HEK293 (cell line): ENCODE measurements around the gene YAE1.

Experiments
- CTCF ChIA-PET: fragments of 350-600 bp; formaldehyde crosslinking; extraction: SDS; loops from one replicate; lab custom pipeline; 2021; ENCODE audit warnings: antibody characterized with exemption; lab: Yijun Ruan, JAX
- POLR2A ChIA-PET: fragments of 300-600 bp; formaldehyde crosslinking; extraction: SDS; loops from one replicate; lab custom pipeline; 2020; ENCODE audit warnings: antibody characterized with exemption, inconsistent platforms; lab: Yijun Ruan, JAX
- H3K27ac ChIP-seq: fragments of 200-500 bp; sonication (Bioruptor generic); 2 replicates; pipeline ENCODE4 v1.5.1; 2014; ENCODE audit warnings: low read depth, low read length, control low read depth, inconsistent platforms; ENCODE audit errors: extremely low read depth
- H3K36me3 ChIP-seq, 2 experiments: fragments of 200-500 bp in 1 of 2; sonication (Bioruptor generic) in 1 of 2; 1 replicate in 1 of 2; 2 replicates in 1 of 2; pipeline ENCODE4 v1.5.1; 2014 to 2017; ENCODE audit warnings: inconsistent platforms in 2 of 2, low read length in 2 of 2; ENCODE audit not compliant: control insufficient read depth in 2 of 2, insufficient read depth in 1 of 2
- H3K4me1 ChIP-seq: fragments of 200-500 bp; sonication (Bioruptor generic); 2 replicates; pipeline ENCODE4 v1.5.1; 2014; ENCODE audit warnings: mild to moderate bottlenecking, low read length, inconsistent platforms; ENCODE audit not compliant: control insufficient read depth, insufficient read depth
- H3K4me3 ChIP-seq: 2 replicates; pipeline ENCODE4 v1.5.1; 2011; ENCODE audit warnings: low read depth, mild to moderate bottlenecking, control low read depth, low read length, moderate library complexity
- H3K9me3 ChIP-seq: fragments of 200-500 bp; sonication (Bioruptor generic); 2 replicates; pipeline ENCODE4 v1.5.1; 2014; ENCODE audit warnings: low read depth, low read length, inconsistent platforms; ENCODE audit not compliant: control insufficient read depth, insufficient read depth
- KLF10 ChIP-seq: fragments of 450-650 bp; IDR thresholded peaks from 2 replicates; pipeline ENCODE4 v1.5.1; 2018; ENCODE audit warnings: missing biosample characterization, mild to moderate bottlenecking, missing genetic modification characterization
- KLF16 ChIP-seq: fragments of 450-650 bp; formaldehyde crosslinking; IDR thresholded peaks from 2 replicates; pipeline ENCODE4 v1.5.1; 2017; ENCODE audit warnings: missing biosample characterization, missing genetic modification characterization
- OSR2 ChIP-seq: fragments of 450-650 bp; formaldehyde crosslinking; IDR thresholded peaks from 2 replicates; pipeline ENCODE4 v1.5.1; 2016; ENCODE audit warnings: missing biosample characterization, missing genetic modification characterization
- PATZ1 ChIP-seq: fragments of 450-650 bp; formaldehyde crosslinking; IDR thresholded peaks from 2 replicates; pipeline ENCODE4 v1.5.1; 2016; ENCODE audit warnings: missing biosample characterization, missing genetic modification characterization
- ZBTB49 ChIP-seq: fragments of 450-650 bp; formaldehyde crosslinking; IDR thresholded peaks from 2 replicates; pipeline ENCODE4 v1.5.1; 2016; ENCODE audit warnings: missing biosample characterization, missing genetic modification characterization, low read depth
- ZNF518A ChIP-seq: fragments of 450-650 bp; formaldehyde crosslinking; conservative IDR thresholded peaks from 2 replicates; pipeline ENCODE4 v1.5.1; 2016; ENCODE audit warnings: low read depth, missing biosample characterization, missing genetic modification characterization
- ZNF549 ChIP-seq: fragments of 450-650 bp; IDR thresholded peaks from 2 replicates; pipeline ENCODE4 v1.5.1; 2018; ENCODE audit warnings: missing biosample characterization, missing genetic modification characterization, mild to moderate bottlenecking, inconsistent platforms, moderate library complexity
- ZNF623 ChIP-seq: fragments of 450-650 bp; formaldehyde crosslinking; IDR thresholded peaks from 2 replicates; pipeline ENCODE4 v1.5.1; 2016; ENCODE audit warnings: missing biosample characterization, missing genetic modification characterization
- ZNF660 ChIP-seq: fragments of 450-650 bp; IDR thresholded peaks from 2 replicates; pipeline ENCODE4 v1.5.1; 2018; ENCODE audit warnings: missing biosample characterization, mild to moderate bottlenecking, missing genetic modification characterization
- ZNF670 ChIP-seq: fragments of 450-650 bp; formaldehyde crosslinking; IDR thresholded peaks from 2 replicates; pipeline ENCODE4 v1.5.1; 2016; ENCODE audit warnings: missing biosample characterization, missing genetic modification characterization, low read depth
- ZNF792 ChIP-seq: fragments of 450-650 bp; formaldehyde crosslinking; IDR thresholded peaks from 2 replicates; pipeline ENCODE4 v1.5.1; 2016; ENCODE audit warnings: missing biosample characterization, missing genetic modification characterization
- ZNF830 ChIP-seq: fragments of 450-650 bp; IDR thresholded peaks from 2 replicates; pipeline ENCODE4 v1.5.0; 2018; ENCODE audit warnings: missing biosample characterization, missing genetic modification characterization, low read depth, mild to moderate bottlenecking, moderate library complexity
- TF ChIP-seq, protein P1 (sequence below): fragments of 450-650 bp; formaldehyde crosslinking; IDR thresholded peaks from 2 replicates; pipeline ENCODE4 v1.5.1; 2017; ENCODE audit warnings: missing biosample characterization, missing genetic modification characterization
- TF ChIP-seq, protein P2 (sequence below): fragments of 450-650 bp; formaldehyde crosslinking; IDR thresholded peaks from 2 replicates; pipeline ENCODE4 v1.5.1; 2016; ENCODE audit warnings: missing biosample characterization, missing genetic modification characterization
- TF ChIP-seq, protein P3 (sequence below): fragments of 450-650 bp; formaldehyde crosslinking; IDR thresholded peaks from 2 replicates; pipeline ENCODE4 v1.5.1; 2016; ENCODE audit warnings: missing biosample characterization, missing genetic modification characterization, low read depth

The YAE1 gene

GRCh38 chr7:39594988-39595620 is 28.9 kb downstream of the YAE1 start:
- TF ChIP-seq, protein P1, sequence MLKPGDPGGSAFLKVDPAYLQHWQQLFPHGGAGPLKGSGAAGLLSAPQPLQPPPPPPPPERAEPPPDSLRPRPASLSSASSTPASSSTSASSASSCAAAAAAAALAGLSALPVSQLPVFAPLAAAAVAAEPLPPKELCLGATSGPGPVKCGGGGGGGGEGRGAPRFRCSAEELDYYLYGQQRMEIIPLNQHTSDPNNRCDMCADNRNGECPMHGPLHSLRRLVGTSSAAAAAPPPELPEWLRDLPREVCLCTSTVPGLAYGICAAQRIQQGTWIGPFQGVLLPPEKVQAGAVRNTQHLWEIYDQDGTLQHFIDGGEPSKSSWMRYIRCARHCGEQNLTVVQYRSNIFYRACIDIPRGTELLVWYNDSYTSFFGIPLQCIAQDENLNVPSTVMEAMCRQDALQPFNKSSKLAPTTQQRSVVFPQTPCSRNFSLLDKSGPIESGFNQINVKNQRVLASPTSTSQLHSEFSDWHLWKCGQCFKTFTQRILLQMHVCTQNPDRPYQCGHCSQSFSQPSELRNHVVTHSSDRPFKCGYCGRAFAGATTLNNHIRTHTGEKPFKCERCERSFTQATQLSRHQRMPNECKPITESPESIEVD (tag by site-specific recombination), result peak; percentile 74
- no peak for TF ChIP-seq ZNF670
- TF ChIP-seq, all 188 proteins: peak for 1
- H3K4me1 ChIP-seq, result no peaks in the 10 kb centered on the region
- H3K9me3 ChIP-seq, result no peaks in the 10 kb centered on the region
- H3K36me3 ChIP-seq, result no peaks in the 10 kb centered on the region
- no peak overlapping the region for H3K4me3 ChIP-seq
- POLR2A ChIA-PET, result interaction anchor here (0.9 kb wide), 1 partner anchor 28 kb away, joined by 5 read pairs; the partner anchor contains the start of gene RALA
- H3K27ac ChIP-seq, result no peak overlapping the region
- CTCF ChIA-PET, result interaction anchor here (1.6 to 1.8 kb wide), 2 partner anchors 14 to 15 kb away, joined by 6 read pairs; no protein-coding TSS in a partner anchor

DNA sequence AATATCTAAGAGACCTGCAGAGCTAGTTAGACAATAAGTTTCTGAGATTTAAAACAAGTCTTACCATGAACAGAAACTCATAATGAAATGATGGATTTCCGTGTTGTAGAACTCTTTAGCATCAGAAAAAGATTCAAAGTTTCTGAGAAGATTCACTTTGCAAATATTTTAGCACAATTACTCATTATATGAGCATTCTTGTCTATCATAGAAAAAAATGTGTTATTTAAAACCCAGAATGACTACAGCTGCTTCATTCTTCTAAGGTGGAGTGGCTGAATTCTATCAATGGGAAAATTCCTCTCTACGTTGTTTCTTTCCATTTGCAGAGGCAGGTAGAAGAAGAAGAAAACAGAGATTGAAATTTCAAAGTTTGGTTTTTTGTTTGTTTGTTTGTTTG is 36.1 kb downstream of the YAE1 start:
- Histone ChIP-seq H3K27ac (no peak overlapping the region), H3K4me1 (no peaks in the 10 kb centered on the region), H3K9me3 (no peaks in the 10 kb centered on the region), H3K4me3 (no peak overlapping the region), H3K36me3 (no peaks in the 10 kb centered on the region)
- POLR2A ChIA-PET, result no interaction called here
- no peak for TF ChIP-seq ZNF549 (tag by site-specific recombination)
- CTCF ChIA-PET, result no interaction called here

- POLR2A ChIA-PET, result no interaction called here
- H3K27ac ChIP-seq, result no peak overlapping the region
- no peaks in the 10 kb centered on the region for H3K36me3 ChIP-seq
- no peaks in the 10 kb centered on the region for H3K9me3 ChIP-seq
- CTCF ChIA-PET, result no interaction called here
- H3K4me3 ChIP-seq, result no peak overlapping the region
- H3K4me1 ChIP-seq, result no peaks in the 10 kb centered on the region
- no peak for TF ChIP-seq ZBTB49 (tag by site-specific recombination)
- no peak for TF ChIP-seq ZNF830 (tag by site-specific recombination)
- no peak for TF ChIP-seq KLF10 (tag by site-specific recombination)
- TF ChIP-seq ZNF518A, result no peak
- no peak for TF ChIP-seq ZNF623 (tag by site-specific recombination)
- TF ChIP-seq OSR2 (tag by site-specific recombination), result no peak
- no peak for TF ChIP-seq ZNF549 (tag by site-specific recombination)
- TF ChIP-seq PATZ1 (tag by site-specific recombination), result no peak
- no peak for TF ChIP-seq KLF16 (tag by site-specific recombination)
- no peak for TF ChIP-seq ZNF792 (tag by site-specific recombination)
- TF ChIP-seq, protein P2, sequence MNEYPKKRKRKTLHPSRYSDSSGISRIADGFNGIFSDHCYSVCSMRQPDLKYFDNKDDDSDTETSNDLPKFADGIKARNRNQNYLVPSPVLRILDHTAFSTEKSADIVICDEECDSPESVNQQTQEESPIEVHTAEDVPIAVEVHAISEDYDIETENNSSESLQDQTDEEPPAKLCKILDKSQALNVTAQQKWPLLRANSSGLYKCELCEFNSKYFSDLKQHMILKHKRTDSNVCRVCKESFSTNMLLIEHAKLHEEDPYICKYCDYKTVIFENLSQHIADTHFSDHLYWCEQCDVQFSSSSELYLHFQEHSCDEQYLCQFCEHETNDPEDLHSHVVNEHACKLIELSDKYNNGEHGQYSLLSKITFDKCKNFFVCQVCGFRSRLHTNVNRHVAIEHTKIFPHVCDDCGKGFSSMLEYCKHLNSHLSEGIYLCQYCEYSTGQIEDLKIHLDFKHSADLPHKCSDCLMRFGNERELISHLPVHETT (tag by site-specific recombination), result no peak
- TF ChIP-seq, protein P3, sequence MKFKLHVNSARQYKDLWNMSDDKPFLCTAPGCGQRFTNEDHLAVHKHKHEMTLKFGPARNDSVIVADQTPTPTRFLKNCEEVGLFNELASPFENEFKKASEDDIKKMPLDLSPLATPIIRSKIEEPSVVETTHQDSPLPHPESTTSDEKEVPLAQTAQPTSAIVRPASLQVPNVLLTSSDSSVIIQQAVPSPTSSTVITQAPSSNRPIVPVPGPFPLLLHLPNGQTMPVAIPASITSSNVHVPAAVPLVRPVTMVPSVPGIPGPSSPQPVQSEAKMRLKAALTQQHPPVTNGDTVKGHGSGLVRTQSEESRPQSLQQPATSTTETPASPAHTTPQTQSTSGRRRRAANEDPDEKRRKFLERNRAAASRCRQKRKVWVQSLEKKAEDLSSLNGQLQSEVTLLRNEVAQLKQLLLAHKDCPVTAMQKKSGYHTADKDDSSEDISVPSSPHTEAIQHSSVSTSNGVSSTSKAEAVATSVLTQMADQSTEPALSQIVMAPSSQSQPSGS (tag by site-specific recombination), result no peak
- no peak for TF ChIP-seq ZNF660 (tag by site-specific recombination)
These were observed 37.7 kb downstream of the YAE1 start for GRCh38 chr7:39603924-39604323.
